Body of pancreas (tissue), 4 donors: ENCODE results near the gene ALDH1B1.

Source experiments
- CTCF ChIP-seq, 7 experiments: fragments of 450-650 bp in 4 of 7; fragments of 200-600 bp in 3 of 7; sonication (generic) in 3 of 7; IDR thresholded peaks; one replicate each; pipeline ENCODE4 v1.5.1; 2016 to 2019; ENCODE audit warnings: antibody characterized with exemption in 7 of 7
- POLR2A ChIP-seq, 3 donors: fragments of 450-650 bp; IDR thresholded peaks; one replicate each; pipeline ENCODE4 v1.6.1; 2016; ENCODE audit warnings: antibody characterized with exemption in 3 of 3, mild to moderate bottlenecking in 2 of 3

- TF ChIP-seq CTCF (IDR thresholded peaks at IDR 0.05) (no peak), POLR2A (IDR thresholded peaks at IDR 0.05) (no peak)
Observed at GRCh38 chr9:38435521-38435920, 43.0 kb downstream of the ALDH1B1 start.
